Medulla oblongata (tissue), 1 donor: ENCODE results near the gene NACC2.

Source experiments
- DNase-seq: peaks from one replicate; pipeline ENCODE4 v3.0.0-alpha.2; 2015; ENCODE audit errors: extremely low spot score

Gene NACC2

DNA sequence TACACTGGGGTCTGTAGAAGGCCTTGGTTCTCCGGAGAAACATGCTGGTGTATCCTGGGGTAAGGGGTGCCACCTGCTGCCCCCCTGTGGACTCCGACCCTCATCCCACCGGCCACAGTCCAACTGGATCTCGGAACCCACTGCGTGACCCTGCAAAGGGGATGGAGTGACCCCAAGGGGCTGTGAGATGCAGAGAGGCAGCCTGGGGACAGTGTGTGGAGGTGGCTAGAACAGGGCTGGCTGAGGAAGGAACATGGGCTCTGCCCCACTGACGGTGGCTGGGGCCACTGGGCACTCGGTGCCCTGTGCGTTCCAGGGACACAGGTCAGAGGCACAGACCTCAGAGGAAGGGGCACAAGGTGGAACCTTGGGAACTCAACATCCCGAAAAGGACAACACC is 2.3 kb downstream of the NACC2 start:
- DNase-seq: no peak

DNA sequence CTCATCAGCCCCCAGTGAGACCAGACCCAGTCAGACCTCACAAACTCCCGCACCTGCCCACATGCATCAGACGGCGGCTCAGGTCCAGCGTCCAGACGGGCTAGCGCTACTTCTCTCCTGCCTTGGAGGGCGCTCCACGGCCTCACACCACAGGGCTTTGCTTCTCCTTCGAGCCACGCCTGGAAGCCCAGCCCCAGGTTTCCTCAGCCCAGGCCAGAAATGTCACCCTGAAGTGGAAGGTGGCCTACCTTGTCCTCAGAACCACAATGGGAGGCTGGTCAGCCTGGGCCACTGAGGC is 2.8 kb downstream of the NACC2 start:
- DNase-seq: no peak

DNA sequence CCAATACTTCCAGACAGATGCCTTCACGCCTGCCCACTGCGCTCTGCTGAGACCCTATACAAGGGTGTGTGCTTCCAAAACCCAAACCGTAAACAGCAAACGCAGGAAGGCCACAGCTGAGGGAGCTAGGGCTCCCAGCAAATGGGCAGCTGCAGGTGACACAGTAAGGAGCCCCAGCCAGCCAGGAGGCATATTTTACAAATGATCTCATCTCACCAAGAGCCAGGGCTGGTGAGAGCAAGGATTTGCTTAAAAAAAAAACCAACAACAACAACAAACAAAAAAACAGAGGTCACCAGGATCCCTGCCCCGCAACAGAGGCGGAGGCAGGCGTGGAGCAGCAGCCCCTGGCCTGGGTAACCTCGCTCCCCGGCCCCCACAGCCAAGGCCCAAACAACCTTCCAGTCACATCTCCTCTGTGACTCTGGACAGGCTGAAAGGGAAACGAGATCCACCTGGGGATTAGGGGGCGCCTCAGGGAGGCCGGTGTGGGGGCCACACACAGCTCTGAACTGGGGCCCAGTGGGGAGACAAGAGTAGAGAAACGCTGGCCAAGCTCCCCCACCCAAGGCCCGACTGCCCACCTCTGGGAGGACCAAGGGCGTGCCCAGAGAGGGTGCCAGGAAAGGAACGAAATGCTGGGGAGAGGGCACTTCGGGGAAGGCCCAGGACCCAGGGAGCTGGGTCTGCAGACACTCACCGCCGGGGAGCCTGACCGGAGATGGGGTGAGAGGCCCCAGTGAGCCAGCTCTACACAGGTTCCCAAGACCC is 3.3 kb downstream of the NACC2 start:
- no peak for DNase-seq

DNA sequence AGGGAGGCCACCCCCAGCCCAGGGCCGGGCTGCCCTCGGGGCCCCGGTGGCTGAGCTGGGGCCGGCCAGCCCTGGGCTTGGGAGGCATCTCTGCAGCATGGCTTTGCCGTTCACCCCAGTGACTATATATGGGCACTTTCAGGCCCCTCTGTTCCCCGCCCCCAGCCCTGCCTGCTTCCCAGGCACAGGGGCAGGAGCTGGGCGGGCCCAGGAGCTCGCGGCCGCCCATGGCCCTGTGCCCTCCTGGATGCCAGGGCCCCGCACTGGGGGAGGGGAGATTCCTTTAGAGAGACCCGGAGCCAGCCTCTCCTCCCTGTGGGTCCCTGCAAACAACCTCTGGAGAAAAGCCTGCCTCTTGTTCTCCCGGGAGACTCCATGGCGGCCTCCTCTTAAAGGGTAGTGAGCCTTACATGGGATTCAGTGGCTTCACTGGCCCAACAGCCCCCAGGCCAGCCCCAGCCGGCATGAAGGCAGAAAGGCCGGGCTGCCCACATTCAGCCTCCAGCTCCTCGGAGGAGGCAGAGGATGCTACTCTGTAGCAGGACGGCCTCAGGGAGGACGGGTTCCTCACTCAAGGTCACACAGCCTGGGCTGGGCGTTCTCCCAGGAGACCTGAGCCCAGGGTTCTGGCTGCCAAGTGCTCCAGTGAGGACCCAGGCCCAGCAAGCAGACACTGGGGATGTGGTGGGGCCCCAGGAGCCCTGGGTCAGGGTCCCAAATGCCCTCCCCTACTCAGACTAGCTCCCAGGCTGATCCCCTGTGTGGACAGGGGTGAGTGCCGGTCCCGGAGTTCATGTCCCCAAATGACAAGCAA is 4.1 kb downstream of the NACC2 start:
- DNase-seq: no peak

DNA sequence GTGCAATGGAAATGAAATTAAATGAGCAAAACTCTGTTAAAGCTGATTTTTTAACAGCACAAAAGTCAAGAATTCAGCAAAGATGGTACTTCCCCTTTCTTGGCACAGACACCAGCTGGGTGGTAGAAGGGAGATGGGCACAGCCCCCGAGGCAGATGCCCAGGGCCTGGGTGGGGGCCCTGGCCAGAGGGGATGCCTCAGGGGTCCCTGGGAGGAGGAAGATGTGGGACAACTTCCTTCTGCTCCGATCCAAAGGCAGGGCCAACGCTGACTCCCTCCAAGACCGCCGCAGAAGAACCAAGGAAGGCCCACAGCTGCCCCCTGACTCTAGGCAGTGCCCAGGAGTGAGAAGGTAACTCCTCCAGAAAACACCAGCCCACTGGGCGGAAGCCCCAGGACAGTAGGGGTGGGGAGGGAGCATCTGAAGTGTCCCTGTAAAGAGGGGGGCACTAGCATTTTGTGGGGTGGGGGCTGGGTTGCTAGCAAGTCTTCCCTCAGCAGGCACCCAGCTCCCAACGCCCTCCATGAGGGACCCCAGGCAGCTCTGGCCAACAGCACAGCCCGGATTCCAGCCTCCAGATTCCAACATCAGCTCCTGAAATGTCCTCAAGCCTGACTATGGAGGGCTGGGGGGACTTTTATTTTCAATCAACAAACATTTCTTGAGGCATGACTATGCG is 4.9 kb downstream of the NACC2 start:
- no peak for DNase-seq

DNA sequence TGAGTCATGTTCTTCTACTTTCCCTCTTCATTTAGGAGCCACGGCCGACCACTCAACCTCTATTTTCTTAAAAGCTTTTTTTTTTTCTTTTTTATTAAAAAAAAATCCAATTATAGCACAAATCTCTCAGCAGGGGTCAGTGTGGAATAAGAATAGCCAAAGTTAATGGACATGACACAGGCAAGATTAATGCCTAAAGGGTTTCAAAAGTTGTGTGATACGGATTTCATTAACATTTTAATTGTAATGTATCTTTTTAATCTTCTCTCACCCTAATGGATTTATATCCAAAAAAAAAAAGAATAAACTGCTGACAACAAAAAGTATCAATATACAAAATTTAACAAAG is 5.4 kb downstream of the NACC2 start:
- no peak for DNase-seq

DNA sequence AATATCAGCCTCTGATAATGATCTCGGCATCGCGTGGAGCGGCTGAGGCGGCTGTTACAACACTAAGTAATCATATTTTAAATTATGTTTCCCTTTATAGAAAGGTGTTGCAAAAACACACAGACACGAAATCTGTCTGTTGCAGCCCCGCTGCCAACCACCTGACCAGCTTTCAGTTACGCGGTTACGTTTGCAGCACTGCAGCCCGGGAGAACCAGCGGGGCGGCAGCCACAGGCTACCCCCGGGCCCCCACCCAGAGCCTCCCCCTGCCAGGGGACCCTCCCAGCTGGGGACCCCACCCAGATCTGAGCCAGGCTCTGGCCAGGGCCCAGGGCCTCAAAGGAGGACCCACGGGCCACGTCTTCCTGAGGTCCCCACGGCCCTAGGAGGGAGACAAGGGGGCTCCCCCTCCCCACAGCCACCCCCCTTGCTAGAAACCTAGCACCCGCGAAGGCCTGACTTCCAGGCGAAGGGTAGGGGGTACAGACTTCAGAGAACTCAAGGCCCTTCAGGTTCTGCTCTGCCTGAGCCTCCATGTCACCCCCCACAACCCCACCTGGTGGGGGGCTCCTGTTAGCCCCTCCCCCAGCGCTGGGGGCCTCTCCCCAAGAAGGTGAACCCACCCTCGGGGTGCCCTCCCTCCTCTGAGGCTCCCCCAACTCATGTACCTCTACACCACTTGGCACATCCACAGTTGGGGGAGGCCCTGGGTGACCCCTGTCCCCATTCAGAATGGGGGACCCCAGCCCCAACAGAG is 6.0 kb downstream of the NACC2 start:
- DNase-seq: no peak

DNA sequence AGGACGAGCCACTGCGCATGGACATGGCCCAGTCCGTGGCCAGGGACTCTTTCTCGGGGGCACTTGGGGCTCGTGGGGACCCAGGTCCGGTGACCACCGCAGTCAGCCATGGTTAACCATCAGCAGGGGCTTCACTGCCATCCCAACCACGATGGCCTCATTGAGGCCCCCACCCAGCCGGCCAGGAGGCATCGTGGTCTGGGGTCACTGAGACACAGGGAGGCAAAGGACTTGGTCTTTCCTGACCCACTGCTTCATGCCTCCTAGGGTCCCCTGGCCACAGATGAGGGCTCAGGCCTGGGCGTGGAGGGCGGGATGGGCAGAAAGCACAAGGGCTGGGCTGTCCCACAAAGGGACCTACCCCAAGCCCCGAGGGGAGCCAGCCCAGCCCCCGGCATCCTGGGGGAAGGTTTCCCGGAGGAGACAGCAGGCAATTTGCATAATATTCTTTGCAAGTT is 6.6 kb downstream of the NACC2 start:
- DNase-seq: no peak

DNA sequence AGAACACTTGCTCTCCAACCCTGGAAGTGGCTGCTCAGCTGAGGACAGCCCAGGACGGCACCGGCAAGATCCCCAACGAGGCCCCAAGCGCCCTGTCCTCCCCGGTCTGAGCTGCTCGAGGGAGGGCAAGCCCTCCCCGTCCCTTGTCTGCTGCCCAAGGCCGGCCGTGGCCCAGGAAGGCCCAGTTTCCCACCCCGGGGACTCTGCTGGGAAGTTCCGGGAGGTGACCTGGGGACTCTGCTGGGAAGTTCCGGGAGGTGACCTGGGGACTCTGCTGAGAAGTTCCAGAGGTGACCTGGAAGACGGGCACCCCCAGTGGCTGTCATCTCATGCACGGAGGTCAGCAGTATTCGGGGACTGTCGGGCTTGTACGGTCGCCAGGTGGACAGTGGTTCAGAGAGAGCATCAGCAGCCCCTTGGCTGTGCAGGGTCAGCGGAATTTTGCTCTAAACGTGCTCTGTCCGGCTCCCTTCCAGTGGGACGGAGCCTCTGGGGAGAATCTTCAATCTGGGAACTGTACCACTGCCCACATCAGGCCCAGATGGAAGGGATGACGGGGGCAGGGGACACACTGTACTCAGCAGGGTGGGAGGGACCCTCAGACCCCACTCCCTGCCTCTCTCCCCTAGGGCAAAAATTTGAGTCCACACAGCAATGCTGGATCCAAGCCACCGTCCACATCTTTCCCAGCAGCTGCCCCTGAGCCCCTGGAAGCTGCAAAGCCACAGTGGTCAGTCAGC is 7.2 kb downstream of the NACC2 start:
- no peak for DNase-seq

DNA sequence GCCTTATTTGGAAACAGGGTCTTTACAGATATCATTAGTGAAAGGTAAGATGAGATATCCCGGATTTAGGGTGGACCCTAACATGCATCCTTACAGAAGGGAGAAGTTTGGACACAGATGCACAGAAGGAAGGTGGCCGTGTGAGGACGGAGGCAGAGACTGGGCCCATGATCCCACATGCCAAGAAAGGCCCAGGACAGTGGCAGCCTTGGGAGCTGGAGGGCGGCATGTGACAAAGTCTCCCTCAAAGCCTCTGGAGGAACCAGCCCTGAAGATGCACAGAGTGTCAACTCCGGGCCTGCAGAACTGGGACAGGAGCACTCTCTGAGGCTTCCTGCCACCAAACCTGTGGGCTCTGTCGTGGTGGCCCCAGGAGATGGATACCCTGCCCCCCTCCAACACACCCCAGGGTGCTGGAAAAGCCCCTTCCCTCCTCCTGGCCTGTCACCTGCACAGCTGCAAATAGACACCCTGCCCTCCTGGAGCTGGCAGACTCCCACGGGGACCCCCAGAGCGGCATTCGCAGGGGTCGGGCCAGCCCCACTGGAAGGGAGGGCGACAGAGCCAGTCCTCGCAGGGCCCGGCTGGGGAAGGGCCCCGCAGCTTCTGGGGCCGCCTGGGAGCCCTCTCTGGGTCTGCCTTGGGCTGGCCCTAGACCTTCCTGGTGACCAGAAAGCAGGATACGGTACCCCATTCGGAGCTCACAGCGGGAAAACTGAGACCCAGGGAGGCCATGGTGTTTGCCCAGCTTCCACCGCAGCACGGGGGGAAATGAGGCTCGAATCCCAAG is 7.9 kb downstream of the NACC2 start:
- DNase-seq: no peak

DNA sequence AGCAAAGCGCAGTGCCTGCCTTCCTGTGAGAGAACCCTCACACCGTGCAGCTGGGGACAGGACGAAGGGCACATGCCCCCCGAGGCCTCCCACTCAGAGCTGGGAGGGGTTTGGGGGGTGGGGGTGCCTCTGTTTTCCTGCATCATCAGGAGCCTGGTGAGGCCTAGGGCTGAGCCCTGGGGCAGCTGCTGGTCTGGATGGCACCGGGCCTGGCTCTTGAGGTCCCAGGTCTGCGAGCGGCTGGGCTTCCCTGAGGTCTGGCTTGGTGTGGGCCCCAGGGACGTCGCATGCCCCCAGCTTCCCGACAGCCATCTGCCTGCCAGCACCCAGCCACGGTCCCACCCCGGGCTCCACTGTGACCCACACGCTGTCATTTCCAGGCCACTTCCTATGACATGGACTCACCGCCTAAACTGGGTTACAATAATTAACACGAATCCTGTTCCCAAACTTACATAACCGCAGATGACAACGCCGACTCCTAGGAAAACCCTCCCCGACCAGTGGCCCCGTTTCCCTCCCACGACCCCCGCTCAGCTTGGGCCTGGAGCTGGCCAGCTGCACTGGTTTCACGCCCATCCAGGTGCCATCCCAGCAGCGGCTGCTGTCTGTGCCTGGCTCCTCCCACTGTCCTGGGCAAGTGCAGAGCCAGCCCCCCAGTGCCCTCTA is 8.7 kb downstream of the NACC2 start:
- DNase-seq: peak; percentile 65

DNA sequence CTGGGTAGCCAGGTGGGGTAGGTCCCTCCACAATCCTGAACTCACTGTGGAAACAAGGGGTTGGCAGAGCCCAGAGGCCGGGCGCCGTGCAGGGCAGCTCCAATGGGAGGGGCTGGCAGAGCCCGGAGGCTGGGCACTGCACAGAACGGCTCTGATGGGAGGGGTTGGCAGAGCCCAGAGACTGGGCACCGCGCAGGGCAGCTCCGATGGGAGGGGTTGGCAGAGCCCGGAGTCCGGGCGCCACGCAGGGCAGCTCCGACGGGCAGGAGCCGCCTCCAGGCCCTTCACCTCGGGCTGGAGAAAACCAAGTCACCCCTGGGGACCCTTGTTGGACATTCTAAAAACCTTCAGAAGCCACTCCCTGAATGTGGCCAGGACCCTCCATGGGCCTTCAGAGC is 9.3 kb downstream of the NACC2 start:
- DNase-seq: peak; percentile 94

DNA sequence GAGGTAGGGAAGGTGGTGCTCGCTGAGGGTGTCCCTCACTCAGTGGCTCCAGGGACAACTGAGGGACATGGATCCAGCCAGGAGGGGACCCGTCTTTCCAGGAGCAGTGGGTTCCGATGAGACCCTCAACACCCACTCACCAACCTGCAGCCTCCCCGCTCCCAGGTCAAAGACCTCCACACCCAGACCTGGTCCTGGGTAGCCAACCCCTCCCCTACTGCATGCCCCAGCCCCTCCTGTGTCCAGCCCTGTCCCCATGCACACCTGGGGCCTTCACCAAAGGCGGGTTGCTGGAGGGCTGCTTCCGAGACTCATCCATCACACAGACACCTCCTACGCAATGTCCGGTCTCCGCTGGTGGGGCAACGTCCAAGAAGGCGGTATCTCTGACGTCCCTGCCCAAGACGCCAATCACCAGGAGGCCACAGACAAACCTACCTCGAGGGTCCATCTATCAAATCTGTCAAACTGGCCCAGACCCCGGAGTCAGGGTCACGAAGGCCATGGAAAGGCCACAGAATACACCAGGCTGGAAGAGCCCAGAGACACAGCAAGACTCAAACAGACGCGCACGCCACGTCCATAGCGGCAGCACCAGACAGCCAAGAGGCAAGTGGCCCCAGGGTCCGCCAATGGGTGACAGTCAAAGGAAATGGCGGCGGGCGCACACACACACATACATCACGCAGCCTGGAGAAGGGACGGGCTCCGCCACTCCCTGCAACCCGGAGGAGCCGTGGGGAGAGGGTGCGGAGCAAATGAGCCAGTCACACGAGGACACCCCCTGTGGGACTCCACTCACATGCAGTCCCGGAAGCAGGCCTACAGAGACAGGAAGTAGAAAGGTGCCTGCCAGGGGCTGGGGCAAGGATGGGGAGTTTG is 10.8 kb downstream of the NACC2 start:
- DNase-seq: no peak

DNA sequence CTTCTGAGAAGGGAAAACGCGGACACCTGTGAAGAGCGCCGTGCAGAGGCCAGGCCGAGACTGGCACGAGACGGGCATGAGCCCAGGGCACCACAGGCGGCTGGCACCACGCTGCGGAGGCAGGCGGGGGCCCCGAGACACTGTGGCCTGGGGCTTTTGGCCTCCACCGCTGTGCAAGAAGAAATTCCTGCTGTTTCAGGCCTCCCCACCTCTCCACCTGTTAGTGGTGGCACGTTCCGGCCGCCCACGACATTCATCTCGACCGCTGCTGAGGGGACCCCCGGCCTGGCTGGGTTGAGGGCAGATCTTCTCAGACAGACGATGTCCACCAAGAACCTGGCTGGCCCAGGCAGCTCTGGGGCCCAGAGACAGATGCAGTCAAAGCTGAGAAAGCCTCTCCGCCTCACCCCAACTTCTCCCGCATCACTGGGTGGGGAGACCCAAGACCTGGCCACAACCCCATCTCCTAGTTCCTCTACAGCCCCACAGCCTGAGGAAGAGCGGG is 11.5 kb downstream of the NACC2 start:
- DNase-seq: no peak

DNA sequence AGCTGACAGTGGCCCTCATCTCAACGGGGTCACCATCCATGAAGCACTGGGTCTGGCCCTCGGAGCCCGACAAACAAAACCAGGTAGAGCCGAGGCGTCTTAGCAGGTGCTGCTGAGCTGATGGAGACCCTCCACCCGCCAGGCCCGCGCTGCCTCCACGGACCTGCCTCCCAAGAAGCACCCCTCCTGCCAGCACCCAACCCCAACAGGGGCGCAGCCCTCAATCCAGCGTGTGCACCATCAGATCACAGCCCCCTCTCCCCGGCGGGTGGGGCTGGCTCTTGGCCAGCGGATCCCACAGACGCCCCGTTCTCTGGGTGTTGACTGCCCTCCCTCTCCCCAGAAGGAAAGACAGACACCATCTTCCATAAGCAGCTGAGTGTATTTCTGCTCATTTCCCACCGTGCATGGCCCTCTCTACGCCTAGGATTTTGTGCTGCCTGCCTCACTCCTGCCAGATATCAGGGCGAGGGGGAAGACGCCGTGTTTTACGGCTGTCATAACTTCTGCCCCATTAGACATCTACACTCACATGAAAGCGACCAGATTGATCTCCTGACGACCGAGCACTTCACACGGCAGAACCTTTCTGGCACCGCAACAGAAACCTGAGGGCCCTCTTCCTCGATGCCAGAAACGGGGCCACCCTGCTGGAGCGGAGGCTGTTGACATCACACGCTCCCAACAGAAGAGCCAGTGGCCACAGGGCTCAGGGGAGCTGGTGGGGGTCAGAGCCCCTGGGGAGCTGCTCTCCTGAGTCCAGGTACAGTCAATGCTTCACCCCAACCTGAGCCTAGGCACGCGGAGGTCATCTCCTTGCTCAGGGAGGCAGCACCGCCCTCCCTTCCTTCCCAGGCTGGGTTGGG is 12.4 kb downstream of the NACC2 start:
- no peak for DNase-seq

DNA sequence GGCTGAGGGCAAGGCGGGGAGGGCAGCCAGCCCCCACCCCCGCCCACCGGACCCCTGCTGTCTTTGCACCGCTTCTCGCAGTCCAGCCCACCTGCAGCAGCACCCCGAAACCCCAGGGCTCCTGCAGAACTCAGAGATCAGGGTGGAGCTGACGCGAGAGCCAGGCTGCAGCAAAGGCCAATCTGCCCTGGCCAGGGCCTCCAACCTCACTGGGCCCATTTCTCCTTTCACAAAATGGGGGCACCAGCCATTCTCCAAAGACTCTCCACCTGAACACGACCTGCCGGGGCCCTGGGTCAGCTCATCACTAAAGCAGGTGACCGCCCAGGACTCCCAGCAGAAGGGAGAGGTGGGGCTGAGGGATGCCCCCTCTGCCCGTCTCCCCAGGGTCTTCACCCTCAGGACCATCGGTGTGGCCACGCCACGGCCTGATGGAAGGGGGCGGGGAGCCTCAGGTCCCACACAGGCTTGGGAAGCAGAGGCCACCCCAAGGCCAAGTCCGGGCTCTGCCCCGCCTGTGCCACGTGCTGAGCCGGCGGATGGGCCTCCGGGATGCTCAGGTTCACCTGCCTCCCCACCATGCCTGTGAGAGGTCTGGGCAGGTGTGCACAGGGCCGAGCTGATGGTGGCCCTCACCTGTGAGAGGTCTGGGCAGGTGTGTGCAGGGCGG is 13.1 kb downstream of the NACC2 start:
- DNase-seq: no peak

DNA sequence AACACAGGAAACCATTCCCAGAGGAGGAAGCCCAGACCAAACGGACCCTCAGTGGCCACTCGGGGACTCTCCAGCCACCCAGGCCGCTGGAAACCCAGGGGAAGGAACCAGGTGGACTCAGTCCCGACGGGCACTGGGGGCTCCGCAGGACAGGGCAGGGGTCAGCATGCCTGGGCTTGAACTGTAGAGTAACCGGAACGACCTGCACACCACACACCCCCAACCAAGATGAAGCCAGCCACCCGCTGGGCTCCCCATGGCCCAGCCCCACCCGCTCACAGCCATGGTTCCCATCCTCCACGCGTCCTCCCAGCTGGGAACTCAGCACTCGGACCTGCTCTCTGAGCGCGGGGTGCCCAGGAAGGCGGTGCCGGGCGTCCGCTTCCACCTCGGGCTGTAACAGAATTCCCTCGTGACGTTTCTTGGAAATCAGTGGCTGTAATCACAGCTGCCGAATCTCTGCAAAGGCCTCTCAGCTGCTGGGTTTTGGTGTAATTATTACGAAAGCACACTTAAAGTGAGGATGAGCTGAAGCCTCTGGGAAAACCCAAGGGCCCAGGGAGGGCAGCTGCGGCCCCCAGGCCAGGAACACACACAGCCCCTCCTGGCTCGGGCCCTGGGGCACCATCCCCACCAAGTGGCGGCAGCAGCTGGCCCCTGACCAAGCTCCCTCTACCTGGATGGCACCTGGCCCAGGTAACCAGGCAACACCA is 13.8 kb downstream of the NACC2 start:
- DNase-seq: no peak
